HT-29 (cell line): ENCODE results near the gene METAP1D. TPM values are rescaled to one million over a fixed set of nuclear protein-coding genes. Genes with fewer than 3 reads are reported as not detected.

ENCODE experiments used
- total RNA-seq: library from RNA; depleted of rRNA; stranded (reverse); fragments of >200 nt; shearing (Covaris generic); gene quantifications from 2 replicates; pipeline ENCODE4 v1.2.3, GENCODE V29; 2014; rRNA removed

METAP1D gene
- total RNA-seq, 1 experiment from 2014 or later: 8.5 TPM

Other genes starting within 250 kb of the METAP1D start
- gene SLC25A12, start 105.7 kb upstream of the METAP1D start, total RNA-seq: 10.1 and 10.5 TPM in 2 replicates
- gene HAT1, start 77.5 kb upstream of the METAP1D start, total RNA-seq: 35.5 and 37.4 TPM in 2 replicates
- gene DLX1, start 85.6 kb downstream of the METAP1D start, total RNA-seq: 0.08 and 0.18 TPM in 2 replicates
- gene DLX2, start 102.9 kb downstream of the METAP1D start, total RNA-seq: not detected in 2 replicates